ENCODE results near the gene S100A1. TPM values are rescaled to one million over a fixed set of nuclear protein-coding genes. Genes with fewer than 3 reads are reported as not detected.

Gene S100A1
- total and polyA plus RNA-seq, 2 of the 8 experiments (the other 6 are each of a cell fraction or from before 2014, with no cell fraction given), result 2.0 TPM; not detected in 1

GRCh38 chr1:153663211-153663610 lies 35.0 kb downstream of the S100A1 start:
- no peak overlapping the region for H3K4me3 ChIP-seq (ENCODE audit: extremely low read depth in 1 of 4, insufficient read depth in 2 of 4, low read depth in 3 of 4, low read length in 4 of 4)
- no peaks in the 10 kb centered on the region for H3K23me2 ChIP-seq (ENCODE audit: low read depth, low read length)
- peaks cover 0 to 17% of the 10 kb centered on the region in 2 experiments; a peak in 2 of 4 replicates for H3K79me2 ChIP-seq (ENCODE audit: control insufficient read depth in 1 of 2, insufficient read depth in 2 of 2, low read length in 2 of 2)
- H2AFZ ChIP-seq (ENCODE audit: low read length), result no peak overlapping the region
- H3K56ac ChIP-seq (replicated peaks; ENCODE audit: insufficient read length, low read depth, low read length), result no peak overlapping the region
- POLR2A ChIA-PET (ENCODE audit: partially characterized antibody), result interaction anchor here (0.6 to 19.8 kb wide), 6 partner anchors 7 to 203 kb away, joined by 3 to 343 read pairs (median 24); partner anchors contain the start of genes CHTOP, ILF2 and NPR1
- H2BK12ac ChIP-seq (ENCODE audit: low read depth, low read length), result no peak overlapping the region
- H3K14ac ChIP-seq (ENCODE audit: insufficient read length), result no peak overlapping the region
- peaks cover 5% of the 10 kb centered on the region; the same call in 1 of the 2 replicates for H3K79me1 ChIP-seq (ENCODE audit: low read depth, low read length)
- no peak for FAIRE-seq
- no peak overlapping the region for H3K27ac ChIP-seq (ENCODE audit: low read depth, low read length)
- DNase-seq (ENCODE audit: low read depth in 1 of 2, low spot score in 2 of 2), result no peak
- no peak overlapping the region for H2BK120ac ChIP-seq (replicated peaks; ENCODE audit: low read depth, low read length)
- no peak overlapping the region for H3K23ac ChIP-seq (ENCODE audit: insufficient read length)
- H3K27me3 ChIP-seq (replicated peaks in 1 of 4; ENCODE audit: control insufficient read depth in 3 of 4, extremely low read depth in 1 of 4, insufficient read depth in 3 of 4, low read length in 3 of 4), result no peaks in the 10 kb centered on the region
- H4K20me1 ChIP-seq (replicated peaks in 1 of 2; ENCODE audit: control insufficient read depth in 1 of 2, insufficient read depth in 2 of 2, low read length in 2 of 2), result peaks cover 0 to 10% of the 10 kb centered on the region in 2 experiments
- no peak overlapping the region for H4K5ac ChIP-seq (ENCODE audit: insufficient read length, low read depth, low read length)
- no peak overlapping the region for H3K4me2 ChIP-seq (ENCODE audit: insufficient read depth in 1 of 2, low read depth in 2 of 2, low read length in 2 of 2)
- H3K9ac ChIP-seq (replicated peaks in 1 of 4; ENCODE audit: extremely low read depth in 1 of 4, low read depth in 3 of 4, low read length in 3 of 4), result no peak overlapping the region
- no peak overlapping the region for H4K91ac ChIP-seq (replicated peaks; ENCODE audit: insufficient read length, low read length)
- 95% methylated on average over 5 of the region's 5 CpGs; no CpG with 5 or more reads in 1 of the 2 experiments for WGBS, 2 experiments (ENCODE audit: extremely low coverage in 1 of 2, insufficient coverage in 1 of 2, insufficient read length in 1 of 2, insufficient replicate concordance in 2 of 2, low coverage in 1 of 2, low lambda C conversion rate in 2 of 2, missing lambda C conversion rate in 1 of 2)
- no peak overlapping the region for H4K8ac ChIP-seq (ENCODE audit: extremely low read depth, insufficient read depth, low read length)
- H3K18ac ChIP-seq (ENCODE audit: extremely low read depth, low read length), result no peak overlapping the region
- no peak overlapping the region for H2BK15ac ChIP-seq (ENCODE audit: low read length)
- no peak overlapping the region for H2BK5ac ChIP-seq (ENCODE audit: low read depth, low read length)
- H3K9me3 ChIP-seq (ENCODE audit: insufficient read depth in 2 of 2, low read depth in 1 of 2, low read length in 1 of 2), result no peaks in the 10 kb centered on the region
- H2AK5ac ChIP-seq (ENCODE audit: low read depth, low read length), result no peak overlapping the region
- H3K4ac ChIP-seq (replicated peaks; ENCODE audit: insufficient read length, low read depth, low read length), result no peak overlapping the region
- H2BK20ac ChIP-seq (ENCODE audit: low read length), result no peak overlapping the region
- peaks cover 62 to 78% (median 73%) of the 10 kb centered on the region in 4 experiments for H3K36me3 ChIP-seq (ENCODE audit: control insufficient read depth in 2 of 4, insufficient read depth in 4 of 4, low read length in 3 of 4)
- CTCF ChIA-PET (ENCODE audit: partially characterized antibody), result interaction anchor here (1.0 kb wide), 1 partner anchor 109 kb away, joined by 3 read pairs; no protein-coding TSS in a partner anchor
- H3K4me1 ChIP-seq (replicated peaks in 1 of 4; ENCODE audit: control insufficient read depth in 3 of 4, insufficient read depth in 4 of 4, low read length in 3 of 4), result peaks cover 0 to 4% (median 2%) of the 10 kb centered on the region in 4 experiments; a peak in 2 of 7 replicates
- TF ChIP-seq NRF1 (IDR thresholded peaks at IDR 0.05; ENCODE audit: low read depth, low read length), result no peak
- no peak for TF ChIP-seq GTF2F1 (IDR thresholded peaks at IDR 0.05; ENCODE audit: borderline replicate concordance, low read depth, low read length)
- no peak for TF ChIP-seq HDAC6 (IDR thresholded peaks at IDR 0.05; ENCODE audit: low read depth, low read length)
- TF ChIP-seq E2F6 (IDR thresholded peaks at IDR 0.05), result no peak
- TF ChIP-seq CEBPB (IDR thresholded peaks at IDR 0.05; ENCODE audit: low read depth, low read length), result no peak
- TF ChIP-seq BACH1 (IDR thresholded peaks at IDR 0.05; ENCODE audit: low read length), result no peak
- TF ChIP-seq TEAD4 (IDR thresholded peaks at IDR 0.05; ENCODE audit: low read depth, low read length), result no peak
- TF ChIP-seq, protein P1, sequence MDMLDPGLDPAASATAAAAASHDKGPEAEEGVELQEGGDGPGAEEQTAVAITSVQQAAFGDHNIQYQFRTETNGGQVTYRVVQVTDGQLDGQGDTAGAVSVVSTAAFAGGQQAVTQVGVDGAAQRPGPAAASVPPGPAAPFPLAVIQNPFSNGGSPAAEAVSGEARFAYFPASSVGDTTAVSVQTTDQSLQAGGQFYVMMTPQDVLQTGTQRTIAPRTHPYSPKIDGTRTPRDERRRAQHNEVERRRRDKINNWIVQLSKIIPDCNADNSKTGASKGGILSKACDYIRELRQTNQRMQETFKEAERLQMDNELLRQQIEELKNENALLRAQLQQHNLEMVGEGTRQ (IDR thresholded peaks at IDR 0.05; ENCODE audit: low read length), result no peak
- no peak for TF ChIP-seq GABPA (IDR thresholded peaks at IDR 0.05; ENCODE audit: borderline replicate concordance, insufficient read depth, low read length)
- no peak for TF ChIP-seq ASH2L (IDR thresholded peaks at IDR 0.05; ENCODE audit: low read length)
- no peak for TF ChIP-seq SRF (IDR thresholded peaks at IDR 0.05; ENCODE audit: low read depth, low read length)
- TF ChIP-seq RAD21 (IDR thresholded peaks at IDR 0.05 in 1 of 2, conservative IDR thresholded peaks at IDR 0.05 in 1 of 2; ENCODE audit: low read depth in 2 of 2, low read length in 2 of 2), result no peak

All from H1 (cell line).